HG02840 (cell line): ENCODE data around the gene LRRC30.

Experiments
- ATAC-seq: cut with Tn5 transposase; IDR thresholded peaks from one replicate; pipeline ENCODE4 v1.9.1; 2021; ENCODE audit warnings: mild to moderate bottlenecking, moderate library complexity, moderate number of reproducible peaks; ENCODE audit not compliant: unreplicated experiment, low FRiP score

The LRRC30 gene

DNA sequence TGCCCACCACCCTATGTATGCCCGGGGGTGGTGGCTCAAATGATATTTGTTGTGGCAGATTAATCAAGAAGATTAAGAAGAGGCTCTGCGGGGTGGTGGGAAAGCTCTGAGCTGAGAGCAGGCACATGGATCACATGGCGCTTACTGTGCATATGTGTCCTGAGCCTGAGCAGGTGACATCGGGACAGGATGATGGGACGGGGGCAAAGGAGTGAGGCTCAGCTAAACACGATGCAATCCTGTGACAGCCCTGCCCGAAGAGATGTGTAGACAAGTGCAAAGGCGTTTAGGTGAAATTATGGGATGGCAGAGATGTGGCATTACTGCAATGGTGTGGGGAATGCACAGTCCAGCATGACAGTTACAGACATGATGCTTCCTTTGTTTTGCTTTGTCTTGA, 6.0 kb downstream of the LRRC30 start:
- no peak for ATAC-seq

DNA sequence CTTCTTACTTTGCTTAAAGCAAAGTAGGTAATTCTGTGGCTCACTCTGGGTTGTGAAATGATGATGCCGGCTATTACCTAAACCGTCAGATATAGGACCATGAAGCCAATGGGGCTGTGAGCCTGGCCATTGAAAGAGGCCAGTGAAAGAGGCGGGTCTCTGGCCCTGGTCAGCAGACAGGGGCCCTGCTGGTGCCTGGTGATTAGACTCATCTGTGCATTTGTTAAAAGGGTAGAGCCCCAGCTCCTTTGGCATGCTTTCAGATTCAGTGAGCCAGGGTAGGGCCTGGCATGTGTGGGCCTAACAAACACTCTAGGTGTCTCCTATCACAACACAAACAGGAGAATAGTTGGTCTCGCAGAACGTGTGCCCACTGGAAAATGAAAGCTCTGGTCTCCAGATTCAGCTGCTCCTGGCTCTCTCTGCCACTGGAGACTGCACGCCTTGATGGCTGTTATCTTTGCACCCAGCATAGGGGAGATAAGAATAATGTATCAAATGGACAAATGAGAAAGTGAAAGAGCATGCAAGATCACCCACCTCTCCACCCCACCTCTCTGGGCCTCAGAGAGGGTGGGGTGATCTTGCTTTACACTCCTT, 6.9 kb downstream of the LRRC30 start:
- no peak for ATAC-seq

GRCh38 chr18:7242926-7243325, 12.0 kb downstream of the LRRC30 start:
- no peak for ATAC-seq

- ATAC-seq: no peak
Observed at GRCh38 chr18:7248877-7249276, 18.0 kb downstream of the LRRC30 start.

DNA sequence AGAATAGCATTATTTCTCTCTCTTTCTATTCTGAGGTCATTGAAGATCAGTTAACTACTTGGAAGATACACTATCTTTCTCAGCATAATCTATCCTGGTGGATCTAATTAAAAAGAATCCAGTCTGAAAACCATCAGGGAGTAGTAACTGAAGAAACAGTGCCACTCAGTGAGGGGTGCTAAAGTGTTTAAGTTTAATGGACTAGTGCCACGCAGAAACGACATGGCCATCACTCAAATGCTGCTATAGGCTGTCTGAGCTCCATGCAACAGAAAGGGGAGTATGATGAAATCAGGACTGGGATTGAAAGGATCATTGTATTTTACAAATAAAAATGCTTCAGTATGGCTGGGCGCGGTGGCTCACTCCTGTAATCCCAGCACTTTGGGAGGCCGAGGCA, 23.3 kb downstream of the LRRC30 start:
- no peak for ATAC-seq

- no peak for ATAC-seq
Observed at GRCh38 chr18:7255054-7255453, 24.2 kb downstream of the LRRC30 start.

DNA sequence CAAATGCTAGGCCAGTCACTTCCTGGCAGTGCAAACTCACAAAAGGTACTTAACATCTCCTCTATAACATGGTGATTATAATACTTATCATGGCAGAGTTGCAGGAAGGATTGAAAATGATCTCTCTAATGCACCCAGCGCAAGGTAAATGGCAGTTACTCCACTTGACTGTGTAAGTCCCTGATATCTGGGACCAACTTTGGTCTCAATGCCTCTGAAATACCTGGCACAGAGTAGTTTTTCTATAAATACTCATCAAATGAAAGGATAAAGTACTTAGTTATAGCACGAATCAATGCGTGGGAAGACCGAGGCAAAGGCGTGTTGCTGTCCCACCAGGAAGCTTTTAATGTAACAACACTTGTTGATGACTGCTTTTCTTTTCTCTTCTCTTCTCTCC, 24.8 kb downstream of the LRRC30 start:
- ATAC-seq: no peak

- ATAC-seq: no peak
Observed at GRCh38 chr18:7256618-7257425, 25.9 kb downstream of the LRRC30 start.

DNA sequence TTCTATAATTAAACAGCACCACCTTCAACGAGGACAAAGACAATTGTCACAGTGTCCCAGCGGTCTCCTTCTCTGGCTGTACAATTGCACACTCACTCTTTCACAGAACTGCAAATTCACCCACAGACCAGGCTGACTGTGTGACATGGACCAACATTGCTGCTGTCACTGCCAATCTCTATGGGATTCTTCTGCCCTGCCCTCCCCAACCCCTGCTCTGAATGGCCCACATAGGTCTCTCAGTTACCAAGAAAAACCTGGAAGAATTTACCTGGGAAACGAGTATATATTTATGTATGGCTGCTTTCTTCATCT, 26.5 kb downstream of the LRRC30 start:
- no peak for ATAC-seq

- ATAC-seq: no peak
Observed at GRCh38 chr18:7259475-7259874, 28.6 kb downstream of the LRRC30 start.

GRCh38 chr18:7261199-7261598, 30.3 kb downstream of the LRRC30 start:
- ATAC-seq: no peak

GRCh38 chr18:7267973-7268372, 37.1 kb downstream of the LRRC30 start:
- no peak for ATAC-seq

GRCh38 chr18:7269942-7270341, 39.1 kb downstream of the LRRC30 start:
- ATAC-seq: no peak

DNA sequence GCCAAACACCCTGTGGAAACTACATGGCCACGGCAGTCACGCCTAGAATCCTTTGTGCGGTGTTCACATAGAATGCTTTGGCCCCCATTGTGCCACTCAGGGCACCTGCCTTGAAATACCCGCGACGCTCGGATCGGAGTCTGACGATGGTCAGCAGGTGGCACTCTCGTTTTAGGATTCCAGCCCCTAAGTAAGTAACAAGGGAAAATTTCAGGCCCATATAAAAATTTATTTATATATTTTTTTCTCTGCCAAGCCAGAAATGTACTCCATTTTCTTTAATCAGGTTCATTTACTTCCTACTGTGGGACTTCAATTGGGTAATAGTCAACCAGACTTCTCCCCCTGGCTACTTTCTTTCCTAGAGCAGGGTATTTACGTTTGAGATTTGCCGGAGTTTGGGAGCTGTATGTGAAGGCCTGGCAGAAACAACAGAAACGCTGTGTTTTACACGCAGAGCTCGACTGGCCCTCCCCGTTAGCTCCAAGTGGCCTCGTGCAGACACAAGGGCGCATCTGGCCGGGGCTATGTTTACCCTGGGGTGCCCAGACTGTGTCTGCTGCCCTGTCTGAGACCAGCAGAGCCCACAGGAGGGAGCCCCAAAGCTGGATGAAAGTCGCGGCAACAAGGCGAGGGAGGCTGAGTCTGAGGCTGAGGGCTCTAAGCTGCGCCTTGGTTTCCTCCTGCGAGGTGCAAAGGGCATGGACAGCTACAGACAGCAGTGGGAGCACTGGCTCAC, 41.6 kb downstream of the LRRC30 start:
- no peak for ATAC-seq

GRCh38 chr18:7273301-7273921, 42.5 kb downstream of the LRRC30 start:
- ATAC-seq: no peak

DNA sequence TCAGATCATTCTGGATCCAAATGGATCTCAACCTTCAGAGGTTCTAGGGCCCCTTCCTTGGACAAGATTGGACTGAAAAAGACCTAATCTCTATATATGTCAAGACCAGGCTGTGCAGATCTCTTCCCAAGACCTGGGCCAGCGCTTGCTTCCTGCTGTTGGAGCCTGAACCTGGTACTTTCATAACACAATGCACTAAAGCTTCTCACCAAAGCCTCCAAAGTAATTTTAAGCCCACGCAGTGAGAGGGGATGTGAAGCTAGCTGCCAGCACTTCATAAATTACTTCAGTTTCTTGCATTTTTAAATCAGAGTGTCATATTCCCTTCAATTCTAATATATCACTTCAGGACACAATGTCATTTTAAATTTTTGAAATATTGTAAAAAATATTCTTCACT, 50.7 kb downstream of the LRRC30 start:
- no peak for ATAC-seq
